ENCODE results near the gene ING4.

GRCh38 chr12:6685814-6686213 is 22.9 kb upstream of the ING4 start:
- TF ChIP-seq EZH2 (IDR thresholded peaks at IDR 0.05; ENCODE audit: insufficient read depth, poor library complexity, severe bottlenecking) (no peak), EZH2phosphoT487 (IDR thresholded peaks at IDR 0.05; ENCODE audit: insufficient read depth, low read depth) (no peak)

Data from GM23248 (cell line).